ENCODE data around the gene TEX261. TPM values are rescaled to one million over a fixed set of nuclear protein-coding genes. Genes with fewer than 3 reads are reported as not detected.

The TEX261 gene
- total RNA-seq, 1 donor from 2014 or later = 9.4 TPM

GRCh38 chr2:70948337-70949003 lies 46.2 kb downstream of the TEX261 start:
- Mint-ChIP-seq H3K36me3 (no peaks in the 10 kb centered on the region), H3K4me3 (peak overlapping the region; percentile 51), H3K27ac (peak overlapping the region; percentile 55), H3K9me3 (no peaks in the 10 kb centered on the region), H3K27me3 (ENCODE audit: insufficient read depth, low read depth) (peaks cover 23% of the 10 kb centered on the region), H3K4me1 (peaks cover 22% of the 10 kb centered on the region)
- peaks cover 98% of the 10 kb centered on the region for H3K27me3 ChIP-seq
- H3K4me3 ChIP-seq = no peak overlapping the region
- H3K4me1 ChIP-seq = peaks cover 9% of the 10 kb centered on the region
- TF ChIP-seq EZH2phosphoT487 (IDR thresholded peaks at IDR 0.05) = no peak
- TF ChIP-seq CTCF (IDR thresholded peaks at IDR 0.05) = peak; percentile 86
- TF ChIP-seq EZH2 (IDR thresholded peaks at IDR 0.05) = peak; percentile 69
- no peaks in the 10 kb centered on the region for H3K9me3 ChIP-seq (ENCODE audit: low read depth)
- H3K79me2 ChIP-seq (ENCODE audit: low read depth) = no peaks in the 10 kb centered on the region
- peak; percentile 87 for DNase-seq (ENCODE audit: low spot score)
- peaks cover 7% of the 10 kb centered on the region for H3F3A ChIP-seq (ENCODE audit: low read depth)
- H3K9ac ChIP-seq = no peak overlapping the region
- H4K20me1 ChIP-seq (ENCODE audit: low read depth) = peaks cover 14% of the 10 kb centered on the region
- no peak overlapping the region for H2AFZ ChIP-seq (replicated peaks)
- H3K4me2 ChIP-seq = peak overlapping the region; percentile 58
- no peak overlapping the region for H3K27ac ChIP-seq
- H3K36me3 ChIP-seq = no peaks in the 10 kb centered on the region

GRCh38 chr2:70947556-70948184 lies 47.0 kb downstream of the TEX261 start:
- H3K4me1 Mint-ChIP-seq = peaks cover 30% of the 10 kb centered on the region

GRCh38 chr2:70946832-70947442 lies 47.7 kb downstream of the TEX261 start:
- Mint-ChIP-seq H3K4me3 (no peak overlapping the region), H3K27ac (no peak overlapping the region), H3K4me1 (peaks cover 35% of the 10 kb centered on the region), H3K27me3 (ENCODE audit: insufficient read depth, low read depth) (peaks cover 24% of the 10 kb centered on the region), H3K36me3 (no peaks in the 10 kb centered on the region), H3K9me3 (no peaks in the 10 kb centered on the region)
- Histone ChIP-seq H4K20me1 (ENCODE audit: low read depth) (peaks cover 17% of the 10 kb centered on the region), H3K4me3 (no peak overlapping the region), H2AFZ (replicated peaks) (no peak overlapping the region), H3K4me2 (no peak overlapping the region), H3K9ac (no peak overlapping the region), H3K27ac (no peak overlapping the region), H3K36me3 (no peaks in the 10 kb centered on the region), H3K79me2 (ENCODE audit: low read depth) (no peaks in the 10 kb centered on the region), H3K9me3 (ENCODE audit: low read depth) (no peaks in the 10 kb centered on the region), H3F3A (ENCODE audit: low read depth) (peaks cover 14% of the 10 kb centered on the region), H3K4me1 (peaks cover 23% of the 10 kb centered on the region), H3K27me3 (peaks cover 92% of the 10 kb centered on the region)
- TF ChIP-seq EZH2 (IDR thresholded peaks at IDR 0.05) (peak; percentile 29), EZH2phosphoT487 (IDR thresholded peaks at IDR 0.05) (peak; percentile 39), CTCF (IDR thresholded peaks at IDR 0.05) (peak; percentile 93)
- DNase-seq (ENCODE audit: low spot score) = peak; percentile 84

More at GRCh38 chr2:70947556-70948184, 47.0 kb downstream of the TEX261 start:
- DNase-seq (ENCODE audit: low spot score) = no peak
- Mint-ChIP-seq H3K9me3 (no peaks in the 10 kb centered on the region), H3K27ac (no peak overlapping the region), H3K36me3 (no peaks in the 10 kb centered on the region), H3K4me3 (peak overlapping the region; percentile 51), H3K27me3 (ENCODE audit: insufficient read depth, low read depth) (peaks cover 25% of the 10 kb centered on the region)
- no peak overlapping the region for H3K9ac ChIP-seq
- no peak overlapping the region for H3K4me2 ChIP-seq
- no peak overlapping the region for H2AFZ ChIP-seq (replicated peaks)
- peaks cover 13% of the 10 kb centered on the region for H3F3A ChIP-seq (ENCODE audit: low read depth)
- TF ChIP-seq EZH2 (IDR thresholded peaks at IDR 0.05) (peak; percentile 1), CTCF (IDR thresholded peaks at IDR 0.05) (no peak)
- H3K27ac ChIP-seq = no peak overlapping the region
- no peaks in the 10 kb centered on the region for H3K79me2 ChIP-seq (ENCODE audit: low read depth)
- H3K36me3 ChIP-seq = no peaks in the 10 kb centered on the region
- H4K20me1 ChIP-seq (ENCODE audit: low read depth) = peaks cover 17% of the 10 kb centered on the region
- H3K27me3 ChIP-seq = peaks cover 94% of the 10 kb centered on the region
- H3K4me1 ChIP-seq = peaks cover 17% of the 10 kb centered on the region
- no peak overlapping the region for H3K4me3 ChIP-seq
- H3K9me3 ChIP-seq (ENCODE audit: low read depth) = no peaks in the 10 kb centered on the region

Data from neural progenitor cell (in vitro differentiated cells).